Rectal smooth muscle tissue (tissue), 1 donor: ENCODE data around the gene NMNAT3.

Experiments used
- H3K27ac ChIP-seq: one replicate; pipeline ENCODE4 v1.7.0; 2013; ENCODE audit warnings: low read depth, low read length, inconsistent platforms
- H3K27me3 ChIP-seq: one replicate; pipeline ENCODE4 v1.7.0; 2013; ENCODE audit warnings: low read length; ENCODE audit not compliant: control insufficient read depth, insufficient read depth
- H3K36me3 ChIP-seq: one replicate; pipeline ENCODE4 v1.7.0; 2013; ENCODE audit warnings: low read length; ENCODE audit not compliant: control insufficient read depth, insufficient read depth
- H3K4me1 ChIP-seq: one replicate; pipeline ENCODE4 v1.7.0; 2013; ENCODE audit warnings: low read length; ENCODE audit not compliant: control insufficient read depth, insufficient read depth
- H3K4me3 ChIP-seq: one replicate; pipeline ENCODE4 v1.7.0; 2013; ENCODE audit warnings: low read length
- H3K9ac ChIP-seq: one replicate; pipeline ENCODE4 v1.7.0; 2013; ENCODE audit warnings: low read length

NMNAT3 gene

GRCh38 chr3:139541532-139542288 is 136.1 kb downstream of the NMNAT3 start:
- Histone ChIP-seq H3K36me3 (no peaks in the 10 kb centered on the region), H3K4me1 (no peaks in the 10 kb centered on the region), H3K27ac (no peak overlapping the region), H3K4me3 (no peak overlapping the region), H3K27me3 (peaks cover 3% of the 10 kb centered on the region), H3K9ac (no peak overlapping the region)

DNA sequence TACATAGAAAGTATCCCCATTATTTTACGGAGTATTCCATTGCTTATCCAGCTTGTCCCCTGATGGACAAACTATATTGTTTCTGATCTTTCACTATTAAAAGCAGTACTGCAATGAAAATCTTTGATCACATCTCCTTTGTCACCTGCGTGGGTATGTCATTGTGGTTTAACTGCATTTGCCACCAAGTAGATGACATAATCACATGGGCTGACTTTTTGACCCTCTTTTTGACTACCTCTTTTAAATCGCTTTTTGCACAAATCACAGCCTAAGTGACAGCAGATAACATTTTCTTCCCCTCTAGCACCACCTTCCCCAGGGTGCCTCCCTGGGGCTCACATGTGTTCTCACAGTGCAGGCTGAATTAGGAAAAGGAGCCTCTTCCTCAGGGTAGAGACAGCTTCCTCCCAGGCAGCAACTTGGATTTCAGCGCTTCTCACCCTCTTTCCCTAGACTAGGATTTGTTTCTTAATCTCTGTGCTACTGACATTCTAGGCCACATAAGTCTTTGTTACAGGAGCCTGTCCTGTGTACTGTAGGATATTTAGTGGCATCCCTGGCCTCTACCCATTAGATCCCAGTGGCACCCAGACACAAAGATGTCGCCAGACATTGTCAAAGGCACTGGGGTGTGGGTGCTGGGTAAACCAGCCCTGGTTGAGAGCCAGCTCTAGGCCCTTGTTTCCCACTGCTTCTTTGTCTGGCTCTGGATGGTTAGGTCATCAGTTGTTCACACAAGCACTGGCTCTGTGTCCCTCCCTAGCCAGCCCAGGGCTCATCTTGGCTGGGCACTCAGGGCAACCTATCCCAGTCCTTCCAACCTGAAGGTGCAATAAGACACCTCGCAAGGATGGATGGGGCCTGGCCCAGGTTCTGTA is 136.9 kb downstream of the NMNAT3 start:
- Histone ChIP-seq H3K27ac (no peak overlapping the region), H3K27me3 (peaks cover 3% of the 10 kb centered on the region), H3K9ac (no peak overlapping the region), H3K4me3 (no peak overlapping the region), H3K36me3 (no peaks in the 10 kb centered on the region), H3K4me1 (peaks cover under 1% of the 10 kb centered on the region)

DNA sequence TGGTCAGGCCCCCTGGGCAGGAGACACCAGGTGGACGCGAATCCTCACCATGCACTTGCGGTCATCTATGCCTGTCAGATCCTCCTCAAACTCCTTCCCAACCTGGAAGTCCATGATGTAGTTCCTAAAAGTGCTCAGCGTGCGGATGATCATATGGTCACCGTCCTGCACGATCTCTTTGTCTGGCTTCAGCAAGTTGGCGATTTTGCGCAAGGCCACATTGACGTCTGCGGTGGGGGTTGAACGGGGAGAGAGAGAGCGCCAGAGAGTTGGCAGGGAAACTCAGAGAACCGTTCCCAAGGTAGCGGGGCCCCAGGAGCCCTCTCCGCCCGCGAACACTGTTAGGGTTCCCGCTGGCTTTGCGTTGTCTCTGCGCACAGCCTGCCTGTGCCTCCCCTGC is 139.0 kb downstream of the NMNAT3 start:
- Histone ChIP-seq H3K9ac (no peak overlapping the region), H3K4me3 (peak overlapping the region; percentile 47), H3K4me1 (peaks cover 12% of the 10 kb centered on the region), H3K36me3 (no peaks in the 10 kb centered on the region), H3K27me3 (peaks cover 3% of the 10 kb centered on the region), H3K27ac (no peak overlapping the region)

- H3K4me1 ChIP-seq = peaks cover 13% of the 10 kb centered on the region
- no peaks in the 10 kb centered on the region for H3K36me3 ChIP-seq
- H3K27me3 ChIP-seq = peaks cover 3% of the 10 kb centered on the region
- no peak overlapping the region for H3K4me3 ChIP-seq
- H3K27ac ChIP-seq = no peak overlapping the region
- H3K9ac ChIP-seq = no peak overlapping the region
Measured at GRCh38 chr3:139537795-139538621, 139.8 kb downstream of the NMNAT3 start.

- Histone ChIP-seq H3K27ac (no peak overlapping the region), H3K4me1 (peaks cover 13% of the 10 kb centered on the region), H3K4me3 (no peak overlapping the region), H3K9ac (no peak overlapping the region), H3K27me3 (peaks cover 3% of the 10 kb centered on the region), H3K36me3 (no peaks in the 10 kb centered on the region)
Measured at GRCh38 chr3:139537361-139537760, 140.4 kb downstream of the NMNAT3 start.

DNA sequence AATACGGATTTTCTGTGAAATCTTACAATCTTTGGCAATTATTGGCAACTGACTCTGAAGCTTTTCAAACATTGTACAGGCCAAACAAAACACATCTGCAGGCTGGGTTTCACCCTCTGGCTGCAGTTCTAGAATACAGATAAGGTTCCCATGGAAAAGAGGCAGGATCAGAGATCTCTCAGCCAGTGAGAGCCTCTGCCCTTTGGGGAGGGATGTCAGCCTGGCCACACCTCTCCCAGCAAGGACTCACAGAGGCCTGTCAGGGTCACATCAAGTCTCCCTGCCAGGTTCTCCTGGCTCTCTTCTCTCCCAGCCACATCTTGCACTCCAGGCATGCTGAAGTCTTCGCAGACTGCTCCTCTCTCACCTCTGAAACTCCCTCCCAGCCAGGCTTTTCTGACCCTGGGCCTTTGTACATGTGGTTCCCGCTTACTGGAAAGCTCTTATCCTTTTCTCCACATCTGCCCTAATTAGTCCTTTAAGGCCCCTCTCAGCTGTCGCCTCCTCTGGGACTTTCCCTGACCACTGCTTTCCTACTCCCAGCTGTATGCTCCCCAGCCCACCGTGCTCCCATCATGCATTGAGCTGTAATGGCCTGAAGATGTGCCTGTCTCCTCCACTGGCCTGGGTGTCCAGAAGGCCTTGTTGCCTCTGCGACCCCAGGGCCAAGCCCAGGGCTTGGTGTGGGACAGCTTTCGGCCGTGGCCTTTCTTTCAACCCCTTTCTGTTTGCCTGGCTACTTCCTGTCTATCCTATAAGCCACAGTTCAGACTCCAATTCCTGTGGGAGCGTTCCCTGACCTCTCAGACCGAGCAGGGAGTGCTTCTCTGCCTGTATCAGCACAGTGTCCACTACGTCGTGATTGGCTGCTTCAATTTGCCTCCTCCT is 142.5 kb downstream of the NMNAT3 start:
- Histone ChIP-seq H3K4me3 (no peak overlapping the region), H3K27me3 (peaks cover 3% of the 10 kb centered on the region), H3K36me3 (no peaks in the 10 kb centered on the region), H3K4me1 (peaks cover 13% of the 10 kb centered on the region), H3K9ac (no peak overlapping the region), H3K27ac (peak overlapping the region; percentile 37)

DNA sequence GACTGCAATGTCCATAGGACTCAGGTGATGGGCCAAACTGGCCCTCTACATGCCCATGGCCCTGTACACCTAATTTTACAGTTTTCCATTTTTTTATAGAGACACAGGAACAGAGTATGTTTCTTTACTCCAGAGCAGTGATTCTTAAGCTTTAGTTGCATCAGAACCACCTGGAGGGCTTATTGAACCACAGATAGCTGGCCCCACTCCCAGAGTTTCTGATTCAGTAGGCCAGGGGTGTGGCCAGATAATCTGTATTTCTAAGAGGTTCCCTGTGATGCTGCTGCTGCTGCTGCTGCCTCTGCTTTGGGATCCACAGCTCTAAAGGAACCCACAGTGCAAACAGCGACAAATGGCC is 143.3 kb downstream of the NMNAT3 start:
- Histone ChIP-seq H3K4me1 (peaks cover 13% of the 10 kb centered on the region), H3K4me3 (no peak overlapping the region), H3K36me3 (no peaks in the 10 kb centered on the region), H3K27me3 (peaks cover 3% of the 10 kb centered on the region), H3K9ac (no peak overlapping the region), H3K27ac (peak overlapping the region; percentile 16)

GRCh38 chr3:139533781-139534454 is 143.9 kb downstream of the NMNAT3 start:
- no peaks in the 10 kb centered on the region for H3K36me3 ChIP-seq
- no peak overlapping the region for H3K4me3 ChIP-seq
- H3K4me1 ChIP-seq = peaks cover 13% of the 10 kb centered on the region
- H3K9ac ChIP-seq = no peak overlapping the region
- H3K27ac ChIP-seq = peak overlapping the region; percentile 16
- H3K27me3 ChIP-seq = peaks cover 3% of the 10 kb centered on the region

DNA sequence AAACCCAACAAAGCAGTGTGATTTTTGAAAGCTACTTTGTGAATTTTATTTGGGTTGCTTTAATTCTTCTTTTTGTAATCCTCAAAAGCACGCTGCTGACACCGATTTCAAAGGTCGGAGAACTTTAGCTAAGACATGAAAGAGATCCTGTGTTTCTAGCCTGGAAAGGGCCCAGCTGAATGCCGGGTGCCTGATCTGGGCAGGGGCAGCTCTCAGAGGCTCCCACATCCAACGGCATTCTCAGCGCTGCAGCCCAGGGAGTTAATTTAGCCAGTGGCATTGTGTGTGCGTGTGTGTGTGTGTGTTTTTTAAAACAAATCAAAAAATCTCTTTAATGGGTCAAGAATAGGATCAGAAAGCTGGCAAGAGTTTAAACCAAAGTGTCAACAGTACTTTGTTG is 144.8 kb downstream of the NMNAT3 start:
- Histone ChIP-seq H3K27me3 (no peaks in the 10 kb centered on the region), H3K9ac (no peak overlapping the region), H3K4me3 (no peak overlapping the region), H3K36me3 (no peaks in the 10 kb centered on the region), H3K4me1 (peaks cover 13% of the 10 kb centered on the region), H3K27ac (no peak overlapping the region)

GRCh38 chr3:139530717-139531116 is 147.1 kb downstream of the NMNAT3 start:
- H3K36me3 ChIP-seq = no peaks in the 10 kb centered on the region
- H3K27me3 ChIP-seq = no peaks in the 10 kb centered on the region
- H3K4me3 ChIP-seq = no peak overlapping the region
- H3K27ac ChIP-seq = no peak overlapping the region
- H3K9ac ChIP-seq = no peak overlapping the region
- peaks cover 11% of the 10 kb centered on the region for H3K4me1 ChIP-seq

DNA sequence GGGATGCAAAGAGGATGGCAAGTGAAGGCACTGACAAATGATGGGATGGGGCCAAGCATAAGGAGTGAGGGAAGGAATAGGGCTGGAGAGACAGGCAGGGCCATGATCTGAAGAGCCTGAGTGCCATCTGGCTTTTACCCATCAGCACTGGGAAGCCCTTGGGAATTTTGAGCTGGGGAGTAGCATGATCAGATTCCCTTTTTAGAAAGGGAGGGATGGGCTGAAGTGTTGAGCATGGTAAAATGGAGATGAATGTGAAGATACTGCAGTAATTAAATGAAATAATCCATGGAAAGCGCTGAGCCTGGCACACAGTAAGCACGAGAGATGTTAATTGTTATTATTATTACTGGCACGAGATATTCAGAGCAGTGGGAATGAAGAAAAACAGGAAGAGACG is 148.1 kb downstream of the NMNAT3 start:
- Histone ChIP-seq H3K27me3 (no peaks in the 10 kb centered on the region), H3K4me3 (no peak overlapping the region), H3K9ac (no peak overlapping the region), H3K4me1 (peaks cover 6% of the 10 kb centered on the region), H3K27ac (no peak overlapping the region), H3K36me3 (no peaks in the 10 kb centered on the region)
